GM12878 (cell line): ENCODE results near the gene FLYWCH2. TPM values are rescaled to one million over a fixed set of nuclear protein-coding genes. Genes with fewer than 3 reads are reported as not detected.

Source experiments
- ATAC-seq: fragments of 200-7000 bp; cut with Tn5 transposase; 3 replicates; pipeline ENCODE4 v1.9.1; 2020; ENCODE audit warnings: mild to moderate bottlenecking, moderate library complexity
- BruUV-seq: library from RNA; stranded (reverse); fragments of 400-500 nt; replicated peaks from 2 replicates; lab custom pipeline; 2021; lab: Mats Ljungman, UMichigan
- CTCF ChIA-PET: fragments of 300-600 bp; sonication (Branson Sonifier 250); formaldehyde crosslinking; extraction: SDS; loops from one replicate; lab custom pipeline; 2021; ENCODE audit warnings: inconsistent platforms; lab: Yijun Ruan, JAX
- POLR2A ChIA-PET: fragments of 350-600 bp; formaldehyde crosslinking; extraction: SDS; loops from one replicate; lab custom pipeline; 2021; ENCODE audit warnings: inconsistent platforms; lab: Charles Lee
- RAD21 ChIA-PET: fragments of 300-600 bp; sonication (Branson Sonifier 250); formaldehyde crosslinking; loops from one replicate; lab custom pipeline; 2023; ENCODE audit warnings: antibody characterized with exemption; ENCODE audit not compliant: unreplicated experiment; lab: Charles Lee
- SMC1A ChIA-PET: fragments of 300-600 bp; sonication (Branson Sonifier 250); formaldehyde crosslinking; loops from one replicate; lab custom pipeline; 2023; ENCODE audit not compliant: unreplicated experiment, uncharacterized antibody; lab: Charles Lee
- DNase-seq: peaks from one replicate; pipeline ENCODE4 v3.0.0-alpha.2; 2011; ENCODE audit warnings: low read depth, low spot score
- FAIRE-seq: peaks from 3 replicates; lab custom pipeline; 2011; peaks lifted over from hg19 to GRCh38; lab: Jason Lieb, UNC
- H2AFZ ChIP-seq: 2 replicates; pipeline ENCODE4 v1.6.0; 2011; ENCODE audit warnings: low read depth, low read length, control low read depth; ENCODE audit not compliant: control insufficient read depth
- H3K27ac ChIP-seq: 2 replicates; pipeline ENCODE4 v1.5.1; 2011; ENCODE audit warnings: control low read depth; ENCODE audit not compliant: control insufficient read depth, insufficient read depth
- H3K27me3 ChIP-seq, 2 experiments: replicated peaks in 1 of 2; 2 replicates each; pipeline versions ENCODE4 v1.6.0 to v1.6.1; 2011; ENCODE audit warnings: low read length in 1 of 2; ENCODE audit not compliant: control insufficient read depth in 2 of 2, insufficient read depth in 2 of 2
- H3K36me3 ChIP-seq, 2 experiments: 2 replicates each; pipeline ENCODE4 v1.5.1; 2011; ENCODE audit warnings: low read length in 1 of 2; ENCODE audit not compliant: control insufficient read depth in 2 of 2, insufficient read depth in 2 of 2
- H3K4me1 ChIP-seq: 2 replicates; pipeline ENCODE4 v1.6.1; 2011; ENCODE audit warnings: mild to moderate bottlenecking, low read length, moderate library complexity, mixed read lengths; ENCODE audit not compliant: control insufficient read depth, insufficient read depth
- H3K4me2 ChIP-seq: 2 replicates; pipeline ENCODE4 v1.6.0; 2011; ENCODE audit warnings: control low read depth; ENCODE audit not compliant: control insufficient read depth, insufficient read depth
- H3K4me3 ChIP-seq: fragments of 200-600 bp; sonication (generic); 2 replicates; pipeline ENCODE4 v1.5.1; 2016
- H3K79me2 ChIP-seq: 2 replicates; pipeline ENCODE4 v1.6.0; 2011; ENCODE audit warnings: low read length; ENCODE audit not compliant: control insufficient read depth, insufficient read depth
- H3K9ac ChIP-seq: 2 replicates; pipeline ENCODE4 v1.8.0; 2011; ENCODE audit warnings: low read length, control low read depth, mixed read lengths; ENCODE audit not compliant: control insufficient read depth, insufficient read depth
- H3K9me3 ChIP-seq: replicated peaks from 3 replicates; pipeline ENCODE4 v1.5.1; 2011; ENCODE audit warnings: mild to moderate bottlenecking, low read length; ENCODE audit not compliant: control insufficient read depth, insufficient read depth
- H4K20me1 ChIP-seq: 2 replicates; pipeline ENCODE4 v1.6.0; 2011; ENCODE audit not compliant: control insufficient read depth, insufficient read depth
- FOXK2 ChIP-seq: fragments of 450-650 bp; IDR thresholded peaks from 2 replicates; pipeline ENCODE4 v1.6.1; 2017; ENCODE audit warnings: mild to moderate bottlenecking, moderate library complexity
- JUNB ChIP-seq: IDR thresholded peaks from 2 replicates; pipeline ENCODE4 v1.6.1; 2016; ENCODE audit warnings: antibody characterized with exemption, mild to moderate bottlenecking
- MEF2B ChIP-seq: fragments of 450-650 bp; IDR thresholded peaks from 2 replicates; pipeline ENCODE4 v1.6.1; 2018; ENCODE audit warnings: mild to moderate bottlenecking, moderate library complexity; ENCODE audit not compliant: partially characterized antibody, poor library complexity, severe bottlenecking
- NR2C1 ChIP-seq: fragments of 450-650 bp; IDR thresholded peaks from 2 replicates; pipeline ENCODE4 v1.6.1; 2017; ENCODE audit warnings: antibody characterized with exemption, mild to moderate bottlenecking, moderate library complexity
- TCF3 ChIP-seq: IDR thresholded peaks from 2 replicates; pipeline ENCODE4 v1.6.1; 2012; ENCODE audit warnings: low read depth, mild to moderate bottlenecking, low read length, borderline replicate concordance; ENCODE audit not compliant: insufficient read depth
- ZBTB4 ChIP-seq: fragments of 450-650 bp; formaldehyde crosslinking; IDR thresholded peaks from 2 replicates; pipeline ENCODE4 v1.4.0; 2022; ENCODE audit warnings: mild to moderate bottlenecking, moderate library complexity
- ZNF592 ChIP-seq: fragments of 450-650 bp; IDR thresholded peaks from 2 replicates; pipeline ENCODE4 v1.6.1; 2017; ENCODE audit warnings: mild to moderate bottlenecking, moderate library complexity
- WGBS: methylation state at CpG from one replicate; pipeline ENCODE4 v1.1.6; 2016; ENCODE audit warnings: low lambda C conversion rate; ENCODE audit not compliant: insufficient replicate concordance, insufficient coverage; ENCODE audit errors: missing lambda C conversion rate; 5-methylcytosine and 5-hydroxymethylcytosine counted together
- in situ Hi-C: fragments of 300-500 bp; cut with MboI; formaldehyde crosslinking; loops from 9 replicates; pipeline ENCODE4 v1.14.3; 2018; ENCODE audit warnings: mixed read lengths
- intact Hi-C: fragments of 100-400 bp; cut with micrococcal nuclease; formaldehyde crosslinking; loops from one replicate; pipeline ENCODE4 v1.14.2; 2022; ENCODE audit not compliant: unreplicated experiment
- polyA plus RNA-seq, 11 experiments: library from polyadenylated mRNA; depleted of rRNA in 4 of 11; unstranded in 6 of 11; stranded (reverse) in 5 of 11; fragments of >200 nt; fragmentation: Nextera tagmentation in 4 of 11; fragmentation: Illumina TruSeq in 1 of 11; extraction: Ambion mirVana in 4 of 11; extraction: Trizol in 1 of 11; gene quantifications; 1 replicate in 1 of 11; 2 replicates in 10 of 11; pipeline versions ENCODE4 v1.2.1 to v1.2.3, GENCODE V29; 2011 to 2016; ENCODE audit warnings: inconsistent platforms in 2 of 11, missing spikeins in 2 of 11, low read depth in 1 of 11
- total RNA-seq, 4 experiments: library from RNA; depleted of rRNA in 3 of 4; stranded (reverse); fragments of >200 nt in 3 of 4; fragmentation: Illumina TruSeq in 1 of 4; extraction: Trizol in 1 of 4; gene quantifications; 2 replicates each; pipeline versions ENCODE4 v1.2.1 to v1.2.3, GENCODE V29; 2013 to 2021

FLYWCH2 gene
- total and polyA plus RNA-seq, 10 of the 15 experiments (the other 5 are each of a cell fraction or from before 2014, with no cell fraction given), result 0.27 to 43.1 (median 17.7) TPM

GRCh38 chr16:2839650-2840450 is 43.2 kb upstream of the FLYWCH2 start:
- intact Hi-C loops, result loop anchor here (2.0 kb wide), 1 partner anchor 29 kb away; no protein-coding TSS in a partner anchor

GRCh38 chr16:2840914-2841313 is 42.1 kb upstream of the FLYWCH2 start:
- ChIA-PET POLR2A (no interaction called here), CTCF (interaction anchor here (3.1 kb wide), 1 partner anchor 27 kb away, joined by 22 read pairs; no protein-coding TSS in a partner anchor), SMC1A (no interaction called here), RAD21 (interaction anchor here (3.1 kb wide), 1 partner anchor 27 kb away, joined by 26 read pairs; no protein-coding TSS in a partner anchor)
- DNase-seq (no peak), ATAC-seq (no peak), FAIRE-seq (no peak)
- no peaks in the 10 kb centered on the region for H4K20me1 ChIP-seq
- no TSS peak for BruUV-seq
- H3K36me3 ChIP-seq, result no peaks in the 10 kb centered on the region
- in situ Hi-C loops (no loop called here), intact Hi-C loops (no loop called here)
- peaks cover 9% of the 10 kb centered on the region; the same call in 1 of the 2 replicates for H3K4me1 ChIP-seq
- H3K4me3 ChIP-seq, result no peak overlapping the region
- H3K27ac ChIP-seq, result no peak overlapping the region
- WGBS, result 45% methylated on average over 12 of the region's 12 CpGs
- no peaks in the 10 kb centered on the region for H3K79me2 ChIP-seq
- no peak overlapping the region for H3K4me2 ChIP-seq
- no peak overlapping the region for H3K9ac ChIP-seq
- H2AFZ ChIP-seq, result no peak overlapping the region
- no peaks in the 10 kb centered on the region for H3K27me3 ChIP-seq
- peaks cover 3% of the 10 kb centered on the region; the same call in 1 of the 3 replicates for H3K9me3 ChIP-seq
- TF ChIP-seq ZBTB4 (CRISPR knock-in tag) (no peak), NR2C1 (no peak), ZNF592 (no peak), TCF3 (no peak), JUNB (no peak), MEF2B (no peak)

More at GRCh38 chr16:2839650-2840450, 43.2 kb upstream of the FLYWCH2 start:
- Histone ChIP-seq H3K27me3 (no peaks in the 10 kb centered on the region), H3K4me1 (peaks cover 9% of the 10 kb centered on the region; the same call in 1 of the 2 replicates), H3K9me3 (peaks cover 3% of the 10 kb centered on the region; the same call in 1 of the 3 replicates), H2AFZ (no peak overlapping the region), H3K27ac (no peak overlapping the region), H3K4me3 (no peak overlapping the region), H3K36me3 (no peaks in the 10 kb centered on the region)
- no peak for FAIRE-seq
- 41% methylated on average over 15 of the region's 15 CpGs for WGBS
- ChIA-PET RAD21 (interaction anchor here (0.8 to 3.1 kb wide), 4 partner anchors 24 to 130 kb away, joined by 3 to 26 read pairs (median 3); no protein-coding TSS in a partner anchor), CTCF (interaction anchor here (0.6 to 3.1 kb wide), 21 partner anchors 9 to 183 kb away, joined by 3 to 22 read pairs (median 5); partner anchors contain the start of genes FLYWCH1, FLYWCH2 and HCFC1R1)
- no TSS peak for BruUV-seq
- TF ChIP-seq FOXK2, result no peak
- TF ChIP-seq, all 136 proteins: peak for 0
- DNase-seq (no peak), ATAC-seq (no peak)
- no peak overlapping the region for H3K4me2 ChIP-seq
- ChIA-PET POLR2A (interaction anchor here (0.6 kb wide), 1 partner anchor 10 kb away, joined by 3 read pairs; no protein-coding TSS in a partner anchor), SMC1A (interaction anchor here (0.6 to 2.2 kb wide), 3 partner anchors 28 to 67 kb away, joined by 3 to 16 read pairs (median 3); no protein-coding TSS in a partner anchor)
- no peak overlapping the region for H3K9ac ChIP-seq
- no peaks in the 10 kb centered on the region for H3K79me2 ChIP-seq
- H4K20me1 ChIP-seq, result no peaks in the 10 kb centered on the region
- in situ Hi-C loops, result no loop called here
